HT-29 (cell line): ENCODE measurements around the gene MYOF. TPM values are rescaled to one million over a fixed set of nuclear protein-coding genes. Genes with fewer than 3 reads are reported as not detected.
"Not testable (repeated sequence)": the region's sequence is repeated elsewhere in the genome, so short reads cannot be mapped to it uniquely, and the experiment has no call there.

ENCODE experiments used
- DNase-seq: peaks from one replicate; pipeline ENCODE4 v3.0.0-alpha.2; 2015; ENCODE audit warnings: low spot score
- total RNA-seq: library from RNA; depleted of rRNA; stranded (reverse); fragments of >200 nt; shearing (Covaris generic); gene quantifications from 2 replicates; pipeline ENCODE4 v1.2.3, GENCODE V29; 2014

The MYOF gene
- total RNA-seq, 1 experiment from 2014 or later = 16.1 TPM

- DNase-seq = no peak
Observed at GRCh38 chr10:93454736-93455135, 27.4 kb downstream of the MYOF start.

GRCh38 chr10:93454146-93454545 is 28.0 kb downstream of the MYOF start:
- DNase-seq = no peak

- peak; percentile 0 for DNase-seq
Observed at GRCh38 chr10:93452143-93452542, 30.0 kb downstream of the MYOF start.

GRCh38 chr10:93451244-93451947 is 30.7 kb downstream of the MYOF start:
- peak; percentile 0 for DNase-seq

GRCh38 chr10:93447970-93448369 is 34.2 kb downstream of the MYOF start:
- no peak for DNase-seq

GRCh38 chr10:93447019-93447418 is 35.1 kb downstream of the MYOF start:
- DNase-seq = no peak

GRCh38 chr10:93445978-93446720 is 36.0 kb downstream of the MYOF start:
- DNase-seq = no peak

GRCh38 chr10:93445097-93445960 is 36.8 kb downstream of the MYOF start:
- DNase-seq = peak; percentile 99

GRCh38 chr10:93443481-93443880 is 38.7 kb downstream of the MYOF start:
- DNase-seq = no peak

GRCh38 chr10:93442721-93443120 is 39.4 kb downstream of the MYOF start:
- DNase-seq = not testable (repeated sequence)

GRCh38 chr10:93440591-93441091 is 41.5 kb downstream of the MYOF start:
- no peak for DNase-seq

- DNase-seq = peak; percentile 82
Observed at GRCh38 chr10:93438613-93439253, 43.4 kb downstream of the MYOF start.

GRCh38 chr10:93437946-93438612 is 44.1 kb downstream of the MYOF start:
- DNase-seq = no peak

GRCh38 chr10:93437086-93437945 is 44.8 kb downstream of the MYOF start:
- peak; percentile 93 for DNase-seq

GRCh38 chr10:93436591-93437085 is 45.5 kb downstream of the MYOF start:
- no peak for DNase-seq

GRCh38 chr10:93435621-93436397 is 46.3 kb downstream of the MYOF start:
- peak; percentile 36 for DNase-seq

- no peak for DNase-seq
Observed at GRCh38 chr10:93434991-93435491, 47.1 kb downstream of the MYOF start.

GRCh38 chr10:93431361-93431760 is 50.8 kb downstream of the MYOF start:
- DNase-seq = no peak

- no peak for DNase-seq
Observed at GRCh38 chr10:93425861-93426260, 56.3 kb downstream of the MYOF start.
